H1 (cell line): Measurements from ENCODE around the gene CD4. TPM values are rescaled to one million over a fixed set of nuclear protein-coding genes. Genes with fewer than 3 reads are reported as not detected.

Experiments
- CTCF ChIA-PET: fragments of 300-600 bp; sonication (Branson Sonifier 250); formaldehyde crosslinking; loops from one replicate; lab custom pipeline; 2021; ENCODE audit not compliant: partially characterized antibody; lab: Charles Lee
- POLR2A ChIA-PET: fragments of 300-600 bp; sonication (Branson Sonifier 250); formaldehyde crosslinking; loops from one replicate; lab custom pipeline; 2021; ENCODE audit warnings: inconsistent platforms; ENCODE audit not compliant: partially characterized antibody; lab: Charles Lee
- DNase-seq, 2 experiments: peaks; one replicate each; pipeline versions ENCODE4 v3.0.0 to v3.0.0-alpha.2; 2010 to 2022; ENCODE audit warnings: low spot score in 2 of 2, low read depth in 1 of 2, mixed read lengths in 1 of 2
- FAIRE-seq: peaks from 2 replicates; lab custom pipeline; 2011; peaks lifted over from hg19 to GRCh38; lab: Jason Lieb, UNC
- H2AFZ ChIP-seq: 2 replicates; pipeline ENCODE4 v1.8.1; 2012; ENCODE audit warnings: low read length, inconsistent platforms
- H2AK5ac ChIP-seq: 2 replicates; pipeline ENCODE4 v1.6.1; 2013; ENCODE audit warnings: low read depth, low read length
- H2BK120ac ChIP-seq: replicated peaks from 2 replicates; pipeline ENCODE3; 2013; ENCODE audit warnings: low read depth, low read length, inconsistent platforms
- H2BK12ac ChIP-seq: 2 replicates; pipeline ENCODE4 v1.6.1; 2013; ENCODE audit warnings: low read depth, low read length
- H2BK15ac ChIP-seq: 2 replicates; pipeline ENCODE4 v1.6.1; 2013; ENCODE audit warnings: low read length
- H2BK20ac ChIP-seq: 2 replicates; pipeline ENCODE4 v1.6.1; 2013; ENCODE audit warnings: low read length
- H2BK5ac ChIP-seq: 2 replicates; pipeline ENCODE4 v1.6.1; 2013; ENCODE audit warnings: low read depth, low read length
- H3K14ac ChIP-seq: 2 replicates; pipeline ENCODE4 v1.6.1; 2013; ENCODE audit warnings: inconsistent platforms; ENCODE audit not compliant: insufficient read length
- H3K18ac ChIP-seq: 2 replicates; pipeline ENCODE4 v1.6.1; 2013; ENCODE audit warnings: low read length; ENCODE audit errors: extremely low read depth
- H3K23ac ChIP-seq: 2 replicates; pipeline ENCODE4 v1.6.1; 2013; ENCODE audit warnings: inconsistent platforms; ENCODE audit not compliant: insufficient read length
- H3K23me2 ChIP-seq: 2 replicates; pipeline ENCODE4 v1.6.1; 2013; ENCODE audit warnings: low read depth, low read length
- H3K27ac ChIP-seq: 2 replicates; pipeline ENCODE4 v1.6.1; 2011; ENCODE audit warnings: low read depth, low read length, inconsistent platforms
- H3K27me3 ChIP-seq, 4 experiments: replicated peaks in 1 of 4; 1 replicate in 1 of 4; 2 replicates in 3 of 4; pipeline versions ENCODE4 v1.6.1 to v1.8.1; 2011 to 2013; ENCODE audit warnings: low read length in 3 of 4, mild to moderate bottlenecking in 3 of 4, inconsistent platforms in 2 of 4, mixed read lengths in 2 of 4, moderate library complexity in 1 of 4; ENCODE audit not compliant: control insufficient read depth in 3 of 4, insufficient read depth in 3 of 4; ENCODE audit errors: extremely low read depth in 1 of 4
- H3K36me3 ChIP-seq, 4 experiments: 2 replicates each; pipeline versions ENCODE4 v1.6.1 to v1.8.1; 2011 to 2013; ENCODE audit warnings: mild to moderate bottlenecking in 4 of 4, low read length in 3 of 4, moderate library complexity in 2 of 4, control low read depth in 1 of 4, inconsistent platforms in 1 of 4; ENCODE audit not compliant: insufficient read depth in 4 of 4, control insufficient read depth in 2 of 4
- H3K4ac ChIP-seq: replicated peaks from 2 replicates; pipeline ENCODE3; 2013; ENCODE audit warnings: low read length, low read depth, mixed read lengths, inconsistent platforms; ENCODE audit not compliant: insufficient read length
- H3K4me1 ChIP-seq, 4 experiments: replicated peaks in 1 of 4; 1 replicate in 1 of 4; 2 replicates in 3 of 4; pipeline versions ENCODE4 v1.6.1 to v1.8.1; 2011 to 2013; ENCODE audit warnings: low read length in 3 of 4, inconsistent platforms in 2 of 4, mixed read lengths in 1 of 4; ENCODE audit not compliant: insufficient read depth in 4 of 4, control insufficient read depth in 3 of 4
- H3K4me2 ChIP-seq, 2 experiments: 2 replicates each; pipeline versions ENCODE4 v1.6.1 to v1.8.1; 2011 to 2013; ENCODE audit warnings: low read depth in 2 of 2, low read length in 2 of 2, control low read depth in 1 of 2, inconsistent platforms in 1 of 2, mild to moderate bottlenecking in 1 of 2; ENCODE audit not compliant: insufficient read depth in 1 of 2
- H3K4me3 ChIP-seq, 4 experiments: fragments of 200-600, 300-600 bp in 1 of 4; sonication (generic), shearing (Covaris generic), sonication (Bioruptor Twin) in 1 of 4; 2 replicates each; pipeline versions ENCODE4 v1.5.1 to v1.8.1; 2011 to 2016; ENCODE audit warnings: low read length in 4 of 4, low read depth in 3 of 4, control low read depth in 2 of 4, inconsistent platforms in 2 of 4, mild to moderate bottlenecking in 2 of 4, mixed read lengths in 1 of 4, moderate library complexity in 1 of 4; ENCODE audit not compliant: insufficient read depth in 2 of 4; ENCODE audit errors: extremely low read depth in 1 of 4
- H3K56ac ChIP-seq: replicated peaks from 2 replicates; pipeline ENCODE3; 2013; ENCODE audit warnings: low read depth, mild to moderate bottlenecking, mixed read lengths, low read length, inconsistent platforms; ENCODE audit not compliant: insufficient read length
- H3K79me1 ChIP-seq: 2 replicates; pipeline ENCODE4 v1.6.1; 2013; ENCODE audit warnings: low read depth, low read length, control low read depth
- H3K79me2 ChIP-seq, 2 experiments: 2 replicates each; pipeline versions ENCODE4 v1.6.1 to v1.8.1; 2012 to 2013; ENCODE audit warnings: low read length in 2 of 2, mild to moderate bottlenecking in 2 of 2, inconsistent platforms in 1 of 2; ENCODE audit not compliant: insufficient read depth in 2 of 2, control insufficient read depth in 1 of 2
- H3K9ac ChIP-seq, 4 experiments: replicated peaks in 1 of 4; 1 replicate in 1 of 4; 2 replicates in 3 of 4; pipeline versions ENCODE4 v1.6.1 to v1.8.1; 2011 to 2013; ENCODE audit warnings: low read depth in 3 of 4, low read length in 3 of 4, control low read depth in 2 of 4, mild to moderate bottlenecking in 2 of 4, moderate library complexity in 2 of 4, inconsistent platforms in 1 of 4; ENCODE audit errors: extremely low read depth in 1 of 4
- H3K9me3 ChIP-seq, 2 experiments: 2 replicates each; pipeline versions ENCODE4 v1.6.1 to v1.8.1; 2012 to 2013; ENCODE audit warnings: mild to moderate bottlenecking in 2 of 2, moderate library complexity in 2 of 2, control low read depth in 1 of 2, inconsistent platforms in 1 of 2, low read depth in 1 of 2, low read length in 1 of 2, mixed read lengths in 1 of 2; ENCODE audit not compliant: insufficient read depth in 2 of 2
- H4K20me1 ChIP-seq, 2 experiments: replicated peaks in 1 of 2; 2 replicates each; pipeline versions ENCODE3 to v1.8.1; 2011 to 2013; ENCODE audit warnings: inconsistent platforms in 2 of 2, low read length in 2 of 2, mild to moderate bottlenecking in 1 of 2; ENCODE audit not compliant: insufficient read depth in 2 of 2, control insufficient read depth in 1 of 2
- H4K5ac ChIP-seq: 2 replicates; pipeline ENCODE4 v1.6.1; 2013; ENCODE audit warnings: low read length, low read depth, mixed read lengths, inconsistent platforms; ENCODE audit not compliant: insufficient read length
- H4K8ac ChIP-seq: 2 replicates; pipeline ENCODE4 v1.8.0; 2013; ENCODE audit warnings: mild to moderate bottlenecking, moderate library complexity, low read length, inconsistent platforms; ENCODE audit not compliant: insufficient read depth; ENCODE audit errors: extremely low read depth
- H4K91ac ChIP-seq: replicated peaks from 2 replicates; pipeline ENCODE3; 2013; ENCODE audit warnings: low read length, mixed read lengths, inconsistent platforms; ENCODE audit not compliant: insufficient read length
- WGBS, 2 experiments: shearing (Covaris generic) in 1 of 2; methylation state at CpG; one replicate each; pipeline versions ENCODE4 v1.1.6 to v1.1.7; 2013 to 2015; ENCODE audit warnings: low lambda C conversion rate in 2 of 2, mixed read lengths in 2 of 2, inconsistent platforms in 1 of 2, low coverage in 1 of 2, missing lambda C conversion rate in 1 of 2; ENCODE audit not compliant: insufficient replicate concordance in 2 of 2, insufficient coverage in 1 of 2, insufficient read length in 1 of 2; ENCODE audit errors: extremely low coverage in 1 of 2, missing lambda C conversion rate in 1 of 2; 5-methylcytosine and 5-hydroxymethylcytosine counted together
- polyA plus RNA-seq, 7 experiments: library from polyadenylated mRNA; depleted of rRNA in 3 of 7; stranded (reverse) in 5 of 7; unstranded in 2 of 7; fragments of >200 nt in 5 of 7; fragments of 200-250 nt in 2 of 7; gene quantifications; 1 replicate in 5 of 7; 2 replicates in 1 of 7; 4 replicates in 1 of 7; pipeline versions ENCODE4 v1.2.1 to v1.2.3, GENCODE V29; 2011 to 2013; ENCODE audit warnings: missing spikeins in 2 of 7, mixed read lengths in 2 of 7
- total RNA-seq: library from RNA; stranded (reverse); fragmentation: NEBNext Ultra II Directional; extraction: Animal tissue kit (Norgen Biotek cat#: 25700); gene quantifications from 2 replicates; pipeline ENCODE4 v1.2.1, GENCODE V29; 2021

CD4 gene
- total and polyA plus RNA-seq, 2 of the 8 experiments (the other 6 are each of a cell fraction or from before 2014, with no cell fraction given): 3.4 to 5.1 TPM

DNA sequence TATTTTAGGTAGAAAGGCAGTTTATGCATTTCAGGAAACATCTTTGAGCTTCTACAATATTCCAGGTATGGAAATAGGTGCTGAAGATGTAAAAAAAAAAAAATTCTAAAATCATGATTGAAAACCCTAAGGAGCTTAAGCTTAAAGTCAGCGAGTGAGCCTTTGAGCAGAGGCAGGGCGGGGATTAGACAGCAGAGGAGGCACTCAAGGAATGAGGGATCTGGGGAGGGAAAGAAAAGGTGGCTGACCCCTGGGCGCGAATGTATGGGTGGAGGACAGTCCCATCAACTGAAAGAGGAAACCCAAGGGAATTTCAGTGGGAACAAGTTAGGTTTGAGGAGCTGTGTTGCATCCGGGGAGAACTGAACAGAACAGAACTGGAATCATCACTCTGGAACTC, 29.6 kb upstream of the CD4 start:
- Histone ChIP-seq H2BK20ac (no peak overlapping the region; the same call in none of the 2 replicates), H3K14ac (no peak overlapping the region), H3K4me3 (no peak overlapping the region), H3K36me3 (no peaks in the 10 kb centered on the region), H3K23ac (no peak overlapping the region), H2AFZ (no peak overlapping the region), H2BK120ac (no peak overlapping the region), H2BK15ac (peak overlapping the region; percentile 74; the same call in 1 of the 2 replicates), H3K18ac (no peak overlapping the region; the same call in 1 of the 2 replicates), H4K5ac (no peak overlapping the region), H2BK12ac (no peak overlapping the region), H3K56ac (no peak overlapping the region), H4K8ac (peak overlapping the region; percentile 58; the same call in 1 of the 2 replicates), H3K4me2 (no peak overlapping the region), H3K27ac (no peak overlapping the region), H2AK5ac (no peak overlapping the region), H2BK5ac (peak overlapping the region; percentile 32; the same call in 1 of the 2 replicates), H3K79me2 (no peaks in the 10 kb centered on the region), H4K91ac (no peak overlapping the region), H3K9ac (no peak overlapping the region), H3K4ac (no peak overlapping the region), H3K79me1 (no peaks in the 10 kb centered on the region), H3K23me2 (no peaks in the 10 kb centered on the region; the same call in 1 of the 2 replicates), H3K4me1 (peaks cover 0 to 10% (median 3%) of the 10 kb centered on the region in 4 experiments; a peak in 4 of 7 replicates), H3K27me3 (no peaks in the 10 kb centered on the region), H4K20me1 (no peaks in the 10 kb centered on the region), H3K9me3 (no peaks in the 10 kb centered on the region)
- CTCF ChIA-PET: interaction anchor here (0.7 to 16.3 kb wide), 11 partner anchors 15 to 1919 kb away, joined by 3 to 427 read pairs (median 5); partner anchors contain the start of genes CD4, GPR162, LAG3 and PTMS
- 91% methylated on average over 5 of the region's 5 CpGs; no CpG with 5 or more reads in 1 of the 2 experiments for WGBS, 2 experiments
- FAIRE-seq (no peak), DNase-seq (no peak)
- POLR2A ChIA-PET: interaction anchor here (0.7 to 4.3 kb wide), 18 partner anchors 10 to 166 kb away, joined by 3 to 19 read pairs (median 4); partner anchors contain the start of gene LAG3
